ENCODE data around the gene STK32A. TPM values are rescaled to one million over a fixed set of nuclear protein-coding genes. Genes with fewer than 3 reads are reported as not detected.

The STK32A gene
- total RNA-seq, 4 donors from 2014 or later = 5.1 to 27.4 (median 7.0) TPM

DNA sequence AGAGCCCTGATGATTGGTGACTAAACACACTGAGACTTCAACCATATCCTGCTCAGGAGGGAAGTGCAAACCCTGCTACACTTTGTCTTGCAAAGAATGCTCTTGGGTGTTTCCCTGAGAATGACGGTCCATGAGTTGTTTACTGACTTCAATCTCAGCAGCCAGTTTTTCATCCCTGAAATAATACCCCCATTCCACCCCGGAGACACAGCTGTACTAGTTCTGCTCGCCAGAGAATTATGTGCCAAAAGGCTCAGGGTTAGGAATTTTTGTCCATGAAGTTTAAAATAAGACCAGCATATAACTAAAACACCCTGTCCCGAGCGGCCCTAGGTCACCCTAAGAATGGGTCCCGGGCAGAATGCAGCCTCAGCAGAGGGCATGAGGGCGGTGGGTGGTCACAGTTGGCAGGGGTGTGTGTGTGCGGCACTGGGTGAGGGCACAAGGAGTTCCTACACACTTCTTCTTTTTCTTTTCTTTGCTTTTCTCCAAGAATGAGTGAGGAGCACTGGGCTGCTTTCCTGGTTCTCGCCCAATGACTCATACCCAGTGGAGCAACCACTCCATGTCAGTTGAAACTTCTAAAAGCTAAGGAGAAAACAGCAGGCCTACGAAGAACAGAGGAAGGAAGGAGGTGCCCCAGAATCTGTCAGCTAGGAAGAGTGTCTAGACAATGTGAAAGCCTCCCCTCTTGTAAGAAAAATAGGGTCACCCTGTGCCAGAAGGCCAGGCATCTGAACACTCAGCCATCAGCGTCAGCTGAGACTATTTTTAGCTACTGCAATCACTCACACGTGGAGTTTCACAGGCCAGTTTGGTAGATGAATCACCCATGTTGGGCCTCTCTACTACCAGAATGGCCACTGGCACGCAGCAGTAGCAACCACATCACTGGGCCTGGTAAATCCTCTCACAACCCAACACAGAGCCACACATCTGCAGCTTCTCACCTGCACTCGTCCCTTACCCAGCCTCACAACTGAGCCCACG lies 169.1 kb downstream of the STK32A start:
- 57% methylated on average over 15 of the region's 15 CpGs for WGBS

DNA sequence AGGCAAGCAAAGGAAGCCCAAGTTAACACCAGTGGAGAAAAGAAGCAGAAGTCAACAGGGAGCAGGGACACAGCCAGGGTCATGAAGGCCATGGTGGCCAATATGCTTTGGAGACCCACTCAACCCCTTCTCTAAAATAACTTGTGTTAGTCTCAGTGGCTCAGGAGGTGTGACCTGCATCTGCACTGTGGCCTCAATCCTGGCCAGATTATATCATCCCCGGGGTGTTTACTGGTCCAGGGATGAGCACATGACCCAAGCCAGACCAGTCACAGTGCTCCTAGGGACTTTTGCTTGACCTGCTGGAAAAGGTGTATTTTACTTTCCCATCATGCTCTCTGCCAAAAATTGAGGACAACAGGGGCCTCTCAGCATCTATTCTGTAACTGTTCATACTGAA lies 169.9 kb downstream of the STK32A start:
- TF ChIP-seq POLR2AphosphoS5 (IDR thresholded peaks at IDR 0.05) (no peak), POLR2A (IDR thresholded peaks at IDR 0.05) (no peak), EP300 (IDR thresholded peaks at IDR 0.05) (no peak)
- Histone ChIP-seq H3K27me3 (no peaks in the 10 kb centered on the region), H3K27ac (peak overlapping the region; percentile 90), H3K9me3 (no peaks in the 10 kb centered on the region), H3K36me3 (peaks cover 25% of the 10 kb centered on the region), H3K4me1 (peaks cover 20% of the 10 kb centered on the region), H3K4me3 (no peak overlapping the region)
- 100% methylated on average over 1 of the region's 1 CpG for WGBS
- no peak for DNase-seq (ENCODE audit: low spot score in 2 of 2)

More for the DNA sequence above, 169.1 kb downstream of the STK32A start:
- H3K27me3 ChIP-seq = no peaks in the 10 kb centered on the region
- H3K36me3 ChIP-seq = peaks cover 25% of the 10 kb centered on the region
- H3K9me3 ChIP-seq = no peaks in the 10 kb centered on the region
- peak overlapping the region; percentile 90 for H3K27ac ChIP-seq
- no peak overlapping the region for H3K4me3 ChIP-seq
- TF ChIP-seq EP300 (IDR thresholded peaks at IDR 0.05) = peak; percentile 65
- peak in 1 of 3 donors; percentile 35 for TF ChIP-seq POLR2AphosphoS5 (IDR thresholded peaks at IDR 0.05)
- TF ChIP-seq, protein P1, sequence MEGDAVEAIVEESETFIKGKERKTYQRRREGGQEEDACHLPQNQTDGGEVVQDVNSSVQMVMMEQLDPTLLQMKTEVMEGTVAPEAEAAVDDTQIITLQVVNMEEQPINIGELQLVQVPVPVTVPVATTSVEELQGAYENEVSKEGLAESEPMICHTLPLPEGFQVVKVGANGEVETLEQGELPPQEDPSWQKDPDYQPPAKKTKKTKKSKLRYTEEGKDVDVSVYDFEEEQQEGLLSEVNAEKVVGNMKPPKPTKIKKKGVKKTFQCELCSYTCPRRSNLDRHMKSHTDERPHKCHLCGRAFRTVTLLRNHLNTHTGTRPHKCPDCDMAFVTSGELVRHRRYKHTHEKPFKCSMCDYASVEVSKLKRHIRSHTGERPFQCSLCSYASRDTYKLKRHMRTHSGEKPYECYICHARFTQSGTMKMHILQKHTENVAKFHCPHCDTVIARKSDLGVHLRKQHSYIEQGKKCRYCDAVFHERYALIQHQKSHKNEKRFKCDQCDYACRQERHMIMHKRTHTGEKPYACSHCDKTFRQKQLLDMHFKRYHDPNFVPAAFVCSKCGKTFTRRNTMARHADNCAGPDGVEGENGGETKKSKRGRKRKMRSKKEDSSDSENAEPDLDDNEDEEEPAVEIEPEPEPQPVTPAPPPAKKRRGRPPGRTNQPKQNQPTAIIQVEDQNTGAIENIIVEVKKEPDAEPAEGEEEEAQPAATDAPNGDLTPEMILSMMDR (IDR thresholded peaks at IDR 0.05) = no peak
- TF ChIP-seq POLR2A (IDR thresholded peaks at IDR 0.05) = no peak
- DNase-seq (ENCODE audit: low spot score in 2 of 2) = peak in 1 of 2 donors; percentile 81
- peaks cover 20% of the 10 kb centered on the region for H3K4me1 ChIP-seq

DNA sequence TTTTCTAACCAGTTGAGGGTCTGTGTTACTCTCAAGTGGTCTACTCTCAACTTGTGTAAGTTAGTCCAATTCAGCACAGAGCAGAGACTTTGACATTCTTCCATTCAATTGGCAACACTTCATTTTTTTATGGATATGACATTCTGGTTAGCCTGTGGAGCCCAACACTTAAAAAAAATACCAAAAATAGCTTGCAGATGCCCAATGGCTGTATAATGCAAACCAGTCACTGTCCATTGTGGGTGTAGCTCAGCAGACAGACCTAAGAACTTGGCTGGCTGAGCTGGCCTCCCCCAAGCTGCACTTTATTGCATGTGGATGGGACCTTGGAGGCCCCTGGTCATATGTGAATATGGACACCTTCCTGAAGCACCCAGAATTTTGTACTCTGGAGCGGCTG lies 171.8 kb downstream of the STK32A start:
- TF ChIP-seq, protein P1 (IDR thresholded peaks at IDR 0.05) = no peak
- TF ChIP-seq POLR2A (IDR thresholded peaks at IDR 0.05) (no peak), POLR2AphosphoS5 (IDR thresholded peaks at IDR 0.05) (no peak), EP300 (IDR thresholded peaks at IDR 0.05) (no peak)
- Histone ChIP-seq H3K27me3 (no peaks in the 10 kb centered on the region), H3K4me3 (no peak overlapping the region), H3K27ac (peak overlapping the region; percentile 58), H3K9me3 (no peaks in the 10 kb centered on the region), H3K36me3 (peaks cover 13% of the 10 kb centered on the region), H3K4me1 (peaks cover 20% of the 10 kb centered on the region)
- whole genome bisulfite sequencing = 100% methylated on average over 1 of the region's 1 CpG
- no peak for DNase-seq (ENCODE audit: low spot score in 2 of 2)

DNA sequence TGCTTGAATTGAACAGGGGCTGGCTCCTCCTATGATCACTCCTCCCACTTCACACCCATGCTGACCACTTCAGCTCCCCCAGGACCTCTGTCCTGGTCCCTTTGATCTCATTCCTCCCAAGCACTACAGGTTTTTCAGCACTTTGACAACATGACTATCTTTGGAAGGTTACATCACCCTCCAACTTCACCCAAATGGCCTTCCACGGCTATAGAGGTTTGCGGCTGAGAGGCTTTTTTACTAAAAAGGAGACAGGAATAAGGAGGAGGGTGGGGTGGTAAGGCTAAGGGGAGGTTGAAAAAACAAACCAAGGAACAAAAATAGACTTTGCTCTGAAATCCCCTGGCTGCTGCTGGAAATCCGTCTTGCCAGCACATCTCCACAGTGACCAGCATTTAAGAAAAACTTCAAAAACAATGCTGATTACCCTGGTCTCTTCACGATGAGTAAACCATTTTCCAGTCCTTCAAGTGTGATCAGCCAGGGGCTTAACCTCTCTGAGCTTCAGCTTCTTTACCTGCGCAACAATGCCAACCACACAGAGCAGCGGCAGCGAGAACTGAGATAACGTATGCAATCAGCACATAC lies 172.4 kb downstream of the STK32A start:
- 75% methylated on average over 8 of the region's 8 CpGs for WGBS
- TF ChIP-seq, protein P1 (IDR thresholded peaks at IDR 0.05) = no peak
- no peak for TF ChIP-seq EP300 (IDR thresholded peaks at IDR 0.05)
- no peak for TF ChIP-seq POLR2A (IDR thresholded peaks at IDR 0.05)
- no peak for TF ChIP-seq POLR2AphosphoS5 (IDR thresholded peaks at IDR 0.05)

DNA sequence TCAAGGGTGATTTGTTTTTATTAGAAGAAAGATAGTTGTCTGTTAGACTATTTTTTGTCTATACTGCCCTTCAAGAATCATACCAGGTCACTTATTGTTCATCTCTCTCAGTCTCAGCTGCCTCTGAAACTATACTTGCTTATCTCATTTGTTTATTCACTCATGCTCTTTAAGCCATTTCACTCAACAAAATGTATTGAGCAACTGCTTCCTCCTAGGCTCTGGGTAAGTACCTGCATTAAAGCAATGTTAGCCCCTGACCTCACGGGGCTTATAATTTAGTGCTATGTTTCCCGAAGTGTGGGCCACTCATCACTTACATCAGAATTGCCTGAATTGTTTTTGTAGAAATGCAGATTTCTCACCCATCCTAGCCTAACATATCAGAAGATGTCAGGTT lies 174.2 kb downstream of the STK32A start:
- H3K27ac ChIP-seq = no peak overlapping the region
- no peaks in the 10 kb centered on the region for H3K9me3 ChIP-seq
- peaks cover 24% of the 10 kb centered on the region for H3K36me3 ChIP-seq
- TF ChIP-seq POLR2A (IDR thresholded peaks at IDR 0.05) (no peak), EP300 (IDR thresholded peaks at IDR 0.05) (no peak), POLR2AphosphoS5 (IDR thresholded peaks at IDR 0.05) (no peak)
- TF ChIP-seq, protein P1 (IDR thresholded peaks at IDR 0.05) = no peak
- WGBS = 96% methylated on average over 2 of the region's 2 CpGs
- no peak for DNase-seq (ENCODE audit: low spot score in 2 of 2)
- peaks cover 17% of the 10 kb centered on the region for H3K4me1 ChIP-seq
- H3K4me3 ChIP-seq = no peak overlapping the region
- no peaks in the 10 kb centered on the region for H3K27me3 ChIP-seq

More for the DNA sequence above, 172.4 kb downstream of the STK32A start:
- peaks cover 19% of the 10 kb centered on the region for H3K36me3 ChIP-seq
- no peaks in the 10 kb centered on the region for H3K9me3 ChIP-seq
- peak overlapping the region; percentile 58 for H3K27ac ChIP-seq
- peaks cover 20% of the 10 kb centered on the region for H3K4me1 ChIP-seq
- no peak overlapping the region for H3K4me3 ChIP-seq
- no peak for DNase-seq (ENCODE audit: low spot score in 2 of 2)
- H3K27me3 ChIP-seq = no peaks in the 10 kb centered on the region
